Measurements from ENCODE around the gene ASB6. TPM values are rescaled to one million over a fixed set of nuclear protein-coding genes. Genes with fewer than 3 reads are reported as not detected.

Gene ASB6
- total RNA-seq, 1 experiment from 2014 or later: 20.0 TPM

GRCh38 chr9:129615407-129616285 lies 26.3 kb downstream of the ASB6 start (continued):
- TF ChIP-seq PREB (CRISPR knock-in tag; IDR thresholded peaks at IDR 0.05; ENCODE audit: borderline replicate concordance) (no peak), ETV6 (CRISPR knock-in tag; IDR thresholded peaks at IDR 0.05) (no peak), MXD4 (CRISPR knock-in tag; IDR thresholded peaks at IDR 0.05; ENCODE audit: borderline replicate concordance) (no peak), ZNF138 (CRISPR knock-in tag; conservative IDR thresholded peaks at IDR 0.05) (no peak), TCF7 (CRISPR knock-in tag; IDR thresholded peaks at IDR 0.05; ENCODE audit: low read depth) (no peak), IRF2 (CRISPR knock-in tag; IDR thresholded peaks at IDR 0.05; ENCODE audit: borderline replicate concordance, low read depth) (no peak)

GRCh38 chr9:129614932-129615331 lies 27.0 kb downstream of the ASB6 start:
- H3K4me1 Mint-ChIP-seq: peaks cover 3% of the 10 kb centered on the region
- ATAC-seq (no peak), DNase-seq (ENCODE audit: low spot score) (no peak)
- no peaks in the 10 kb centered on the region; the same call in 1 of the 2 replicates for H3K9me3 Mint-ChIP-seq
- POLR2A ChIA-PET: no interaction called here
- CTCF ChIA-PET: interaction anchor here (1.2 to 5.1 kb wide), 4 partner anchors 10 to 483 kb away, joined by 3 to 65 read pairs (median 11); partner anchors contain the start of gene NTMT1
- H3K4me3 Mint-ChIP-seq: no peak overlapping the region
- TF ChIP-seq ZSCAN18 (CRISPR knock-in tag; IDR thresholded peaks at IDR 0.05) (no peak), ATF3 (CRISPR knock-in tag; conservative IDR thresholded peaks at IDR 0.05) (no peak), NR2C2 (CRISPR knock-in tag; IDR thresholded peaks at IDR 0.05) (no peak), AR (CRISPR knock-in tag; IDR thresholded peaks at IDR 0.05) (no peak), STAT6 (CRISPR knock-in tag; conservative IDR thresholded peaks at IDR 0.05; ENCODE audit: low read depth) (no peak)
- H3K27ac Mint-ChIP-seq: no peak overlapping the region
- no peaks in the 10 kb centered on the region for H3K36me3 Mint-ChIP-seq
- H3K27me3 Mint-ChIP-seq (ENCODE audit: low read depth): peaks cover 26% of the 10 kb centered on the region

GRCh38 chr9:129613520-129614175 lies 28.3 kb downstream of the ASB6 start:
- Mint-ChIP-seq H3K4me1 (peaks cover 9% of the 10 kb centered on the region), H3K4me3 (no peak overlapping the region), H3K27ac (no peak overlapping the region), H3K36me3 (no peaks in the 10 kb centered on the region), H3K27me3 (ENCODE audit: low read depth) (peaks cover 22% of the 10 kb centered on the region), H3K9me3 (no peaks in the 10 kb centered on the region; the same call in 1 of the 2 replicates)
- DNase-seq (ENCODE audit: low spot score) (no peak), ATAC-seq (no peak)
- ChIA-PET POLR2A (interaction anchor here (0.5 kb wide), 1 partner anchor 456 kb away, joined by 4 read pairs; no protein-coding TSS in a partner anchor), CTCF (interaction anchor here (1.1 to 5.1 kb wide), 8 partner anchors 11 to 482 kb away, joined by 3 to 65 read pairs (median 4); partner anchors contain the start of gene NTMT1)
- TF ChIP-seq KAT7 (CRISPR knock-in tag; IDR thresholded peaks at IDR 0.05; ENCODE audit: borderline replicate concordance) (no peak), MXD4 (CRISPR knock-in tag; IDR thresholded peaks at IDR 0.05; ENCODE audit: borderline replicate concordance) (no peak), CBFB (CRISPR knock-in tag; IDR thresholded peaks at IDR 0.05; ENCODE audit: low read depth) (no peak), E2F5 (CRISPR knock-in tag; IDR thresholded peaks at IDR 0.05) (no peak), ZNF263 (CRISPR knock-in tag; IDR thresholded peaks at IDR 0.05; ENCODE audit: low read depth) (no peak), ATF6 (CRISPR knock-in tag; IDR thresholded peaks at IDR 0.05) (no peak), CREB1 (CRISPR knock-in tag; IDR thresholded peaks at IDR 0.05) (no peak)
